HCT116 (cell line): ENCODE results near the gene ZFTA. TPM values are rescaled to one million over a fixed set of nuclear protein-coding genes. Genes with fewer than 3 reads are reported as not detected.

Experiments used
- ATAC-seq: fragments of 200-7000 bp; cut with Tn5 transposase; 2 replicates; pipeline ENCODE4 v1.9.1; 2020; ENCODE audit warnings: mild to moderate bottlenecking, moderate library complexity
- BruUV-seq: library from RNA; stranded (reverse); fragments of 400-500 nt; replicated peaks from 2 replicates; lab custom pipeline; 2021; lab: Mats Ljungman, UMichigan
- CTCF ChIA-PET: fragments of 300-600 bp; sonication (Branson Sonifier 250); formaldehyde crosslinking; loops from one replicate; lab custom pipeline; 2021; ENCODE audit warnings: antibody characterized with exemption; lab: Charles Lee
- POLR2A ChIA-PET: fragments of 300-600, 350-600 bp; sonication (Branson Sonifier 250); formaldehyde crosslinking; loops from one replicate; lab custom pipeline; 2021; ENCODE audit warnings: antibody characterized with exemption; lab: Charles Lee
- RAD21 ChIA-PET, 2 experiments: fragments of 300-600 bp; sonication (Branson Sonifier 250); formaldehyde crosslinking; loops; one replicate each; lab custom pipeline; 2023; ENCODE audit warnings: low total read pairs in 2 of 2; ENCODE audit not compliant: uncharacterized antibody in 2 of 2, unreplicated experiment in 2 of 2, low non-redundant PET in 1 of 2; lab: Charles Lee
- DNase-seq: peaks from one replicate; pipeline ENCODE4 v3.0.0-alpha.2; 2010; ENCODE audit warnings: low read depth, low spot score
- H2AFZ ChIP-seq: fragments of 200-600 bp; shearing (Covaris generic), sonication (generic); 2 replicates; pipeline ENCODE4 v1.6.1; 2017; ENCODE audit warnings: low read depth, mixed run types, mixed read lengths, antibody characterized with exemption, low read length; ENCODE audit not compliant: poor library complexity, severe bottlenecking
- H3K27ac ChIP-seq: 2 replicates; pipeline ENCODE4 v1.5.1; 2012; ENCODE audit warnings: low read depth, low read length
- H3K27me3 ChIP-seq: fragments of 200-600 bp; sonication (generic); 2 replicates; pipeline ENCODE4 v1.6.1; 2016; ENCODE audit warnings: mixed run types, low read length, mixed read lengths; ENCODE audit not compliant: insufficient read depth
- H3K36me3 ChIP-seq, 2 experiments: fragments of 200-500 bp in 1 of 2; fragments of 200-600 bp in 1 of 2; sonication (Bioruptor generic) in 1 of 2; sonication (generic) in 1 of 2; 2 replicates each; pipeline versions ENCODE4 v1.5.1 to v1.6.1; 2014 to 2016; ENCODE audit warnings: low read length in 2 of 2, inconsistent platforms in 1 of 2, mixed read lengths in 1 of 2, mixed run types in 1 of 2; ENCODE audit not compliant: insufficient read depth in 2 of 2, control insufficient read depth in 1 of 2
- H3K4me1 ChIP-seq, 2 experiments: fragments of 200-600 bp in 1 of 2; sonication (generic) in 1 of 2; 2 replicates each; pipeline versions ENCODE4 v1.5.1 to v1.6.1; 2012 to 2017; ENCODE audit warnings: low read length in 2 of 2, inconsistent platforms in 1 of 2, mild to moderate bottlenecking in 1 of 2, mixed read lengths in 1 of 2, mixed run types in 1 of 2, moderate library complexity in 1 of 2; ENCODE audit not compliant: insufficient read depth in 2 of 2, control insufficient read depth in 1 of 2
- H3K4me2 ChIP-seq: fragments of 200-600 bp; sonication (generic); 2 replicates; pipeline ENCODE4 v1.6.1; 2017; ENCODE audit warnings: mixed run types, low read length, mixed read lengths
- H3K4me3 ChIP-seq, 2 experiments: fragments of 200-600 bp in 1 of 2; sonication (generic) in 1 of 2; replicated peaks in 1 of 2; 2 replicates each; pipeline ENCODE4 v1.5.1; 2011 to 2016; ENCODE audit warnings: low read length in 2 of 2, control low read depth in 1 of 2, low read depth in 1 of 2, mild to moderate bottlenecking in 1 of 2, mixed read lengths in 1 of 2, mixed run types in 1 of 2
- H3K79me2 ChIP-seq: fragments of 200-600 bp; sonication (generic); 2 replicates; pipeline ENCODE4 v1.6.1; 2017; ENCODE audit warnings: mild to moderate bottlenecking, mixed run types, low read length, moderate library complexity, mixed read lengths; ENCODE audit not compliant: insufficient read depth
- H3K9ac ChIP-seq: fragments of 200-600 bp; sonication (generic); 2 replicates; pipeline ENCODE4 v1.6.1; 2016; ENCODE audit warnings: low read length, mixed read lengths
- H3K9me2 ChIP-seq: fragments of 200-600 bp; sonication (generic), shearing (Covaris generic); 2 replicates; pipeline ENCODE4 v1.6.1; 2017; ENCODE audit warnings: mixed run types, mild to moderate bottlenecking, moderate library complexity; ENCODE audit not compliant: insufficient read depth
- H3K9me3 ChIP-seq, 2 experiments: fragments of 200-500 bp in 1 of 2; fragments of 200-600 bp in 1 of 2; sonication (Bioruptor generic) in 1 of 2; sonication (generic) in 1 of 2; 2 replicates each; pipeline ENCODE4 v1.6.1; 2014 to 2017; ENCODE audit warnings: low read length in 2 of 2, mixed read lengths in 2 of 2, inconsistent platforms in 1 of 2, low read depth in 1 of 2, mild to moderate bottlenecking in 1 of 2, mixed run types in 1 of 2, moderate library complexity in 1 of 2; ENCODE audit not compliant: control insufficient read depth in 1 of 2, insufficient read depth in 1 of 2
- H4K20me1 ChIP-seq: fragments of 200-600 bp; sonication (generic), shearing (Covaris generic); 2 replicates; pipeline ENCODE4 v1.6.1; 2017; ENCODE audit warnings: mixed run types, mild to moderate bottlenecking, moderate library complexity; ENCODE audit not compliant: insufficient read depth
- CBX3 ChIP-seq: IDR thresholded peaks from 2 replicates; pipeline ENCODE4 v1.6.1; 2012; ENCODE audit warnings: low read depth
- ELF1 ChIP-seq: IDR thresholded peaks from 2 replicates; pipeline ENCODE4 v1.6.1; 2012; ENCODE audit warnings: low read depth, borderline replicate concordance
- EZH2 ChIP-seq: fragments of 200-600 bp; sonication (generic); IDR thresholded peaks from 2 replicates; pipeline ENCODE4 v1.6.1; 2017; ENCODE audit warnings: antibody characterized with exemption, mixed run types
- JUND ChIP-seq: IDR thresholded peaks from 2 replicates; pipeline ENCODE4 v1.6.1; 2012
- POLR2A ChIP-seq: IDR thresholded peaks from 2 replicates; pipeline ENCODE4 v1.7.0; 2011; ENCODE audit warnings: borderline replicate concordance; ENCODE audit not compliant: insufficient read depth, insufficient read length; ENCODE audit errors: extremely low read depth
- POLR2AphosphoS5 ChIP-seq: IDR thresholded peaks from 2 replicates; pipeline ENCODE4 v1.6.1; 2011; ENCODE audit warnings: mild to moderate bottlenecking, low read depth, low read length, moderate library complexity
- RAD21 ChIP-seq: IDR thresholded peaks from 2 replicates; pipeline ENCODE4 v1.6.1; 2012; ENCODE audit warnings: low read depth, mild to moderate bottlenecking
- SIN3A ChIP-seq: IDR thresholded peaks from 2 replicates; pipeline ENCODE4 v1.6.1; 2012; ENCODE audit warnings: low read depth
- SP1 ChIP-seq: IDR thresholded peaks from 2 replicates; pipeline ENCODE4 v1.6.1; 2012; ENCODE audit warnings: low read depth
- SRF ChIP-seq: IDR thresholded peaks from 2 replicates; pipeline ENCODE4 v1.6.1; 2012; ENCODE audit warnings: low read depth
- TCF7L2 ChIP-seq: IDR thresholded peaks from 2 replicates; pipeline ENCODE4 v1.7.0; 2011; ENCODE audit warnings: borderline replicate concordance, inconsistent platforms; ENCODE audit not compliant: insufficient read depth, insufficient read length; ENCODE audit errors: extremely low read depth
- YY1 ChIP-seq: IDR thresholded peaks from 2 replicates; pipeline ENCODE4 v1.6.1; 2011; ENCODE audit warnings: low read length, low read depth, moderate library complexity, mild to moderate bottlenecking; ENCODE audit not compliant: insufficient replicate concordance; ENCODE audit errors: extremely low read depth
- ZFX ChIP-seq: fragments of 450-650 bp; IDR thresholded peaks from 2 replicates; pipeline ENCODE4 v1.6.1; 2017
- ZNF274 ChIP-seq: fragments of 200-500 bp; sonication (Bioruptor generic); IDR thresholded peaks from 2 replicates; pipeline ENCODE4 v1.6.1; 2014; ENCODE audit warnings: mild to moderate bottlenecking, low read depth, low read length, inconsistent platforms
- intact Hi-C: fragments of 100-400 bp; cut with micrococcal nuclease; formaldehyde crosslinking; loops from 2 replicates; pipeline ENCODE4 v1.10.0; 2022
- total RNA-seq: library from RNA; stranded (reverse); gene quantifications from one replicate; pipeline ENCODE4 v1.2.1, GENCODE V29; 2021; ENCODE audit not compliant: unreplicated experiment
- TF ChIP-seq, protein P1 (sequence below): IDR thresholded peaks from 2 replicates; pipeline ENCODE4 v1.6.1; 2011; ENCODE audit warnings: mild to moderate bottlenecking, low read length, moderate library complexity; ENCODE audit not compliant: insufficient replicate concordance; ENCODE audit errors: extremely low read depth
- TF ChIP-seq, protein P2 (sequence below): IDR thresholded peaks from 2 replicates; pipeline ENCODE4 v1.6.1; 2012; ENCODE audit warnings: low read depth
- TF ChIP-seq, protein P3 (sequence below): IDR thresholded peaks from 2 replicates; pipeline ENCODE4 v1.6.1; 2012

Gene ZFTA
- total RNA-seq, 1 experiment from 2014 or later, result 14.7 TPM

DNA sequence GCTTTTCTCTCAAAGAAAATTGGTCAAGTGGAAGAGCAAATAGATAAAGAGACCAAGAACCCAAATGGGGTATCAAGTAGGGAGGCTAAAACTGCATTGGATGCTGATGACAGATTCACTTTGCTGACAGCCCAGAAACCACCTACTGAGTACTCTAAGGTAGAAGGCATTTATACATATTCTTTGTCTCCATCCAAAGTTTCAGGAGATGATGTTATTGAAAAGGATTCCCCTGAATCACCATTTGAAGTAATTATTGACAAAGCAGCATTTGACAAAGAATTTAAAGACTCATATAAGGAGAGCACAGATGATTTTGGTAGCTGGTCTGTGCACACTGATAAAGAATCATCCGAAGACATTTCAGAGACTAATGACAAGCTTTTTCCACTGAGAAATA, 49.6 kb downstream of the ZFTA start:
- ChIA-PET CTCF (no interaction called here), POLR2A (no interaction called here), RAD21 (no interaction called here)
- H3K4me1 ChIP-seq, result no peaks in the 10 kb centered on the region
- TF ChIP-seq ZNF274 (no peak), YY1 (no peak), ZFX (no peak), POLR2AphosphoS5 (no peak), EZH2 (no peak), RAD21 (no peak), CBX3 (no peak), SIN3A (no peak), ELF1 (no peak), POLR2A (no peak), SP1 (no peak), TCF7L2 (no peak), SRF (no peak), JUND (no peak)
- TF ChIP-seq, protein P1, sequence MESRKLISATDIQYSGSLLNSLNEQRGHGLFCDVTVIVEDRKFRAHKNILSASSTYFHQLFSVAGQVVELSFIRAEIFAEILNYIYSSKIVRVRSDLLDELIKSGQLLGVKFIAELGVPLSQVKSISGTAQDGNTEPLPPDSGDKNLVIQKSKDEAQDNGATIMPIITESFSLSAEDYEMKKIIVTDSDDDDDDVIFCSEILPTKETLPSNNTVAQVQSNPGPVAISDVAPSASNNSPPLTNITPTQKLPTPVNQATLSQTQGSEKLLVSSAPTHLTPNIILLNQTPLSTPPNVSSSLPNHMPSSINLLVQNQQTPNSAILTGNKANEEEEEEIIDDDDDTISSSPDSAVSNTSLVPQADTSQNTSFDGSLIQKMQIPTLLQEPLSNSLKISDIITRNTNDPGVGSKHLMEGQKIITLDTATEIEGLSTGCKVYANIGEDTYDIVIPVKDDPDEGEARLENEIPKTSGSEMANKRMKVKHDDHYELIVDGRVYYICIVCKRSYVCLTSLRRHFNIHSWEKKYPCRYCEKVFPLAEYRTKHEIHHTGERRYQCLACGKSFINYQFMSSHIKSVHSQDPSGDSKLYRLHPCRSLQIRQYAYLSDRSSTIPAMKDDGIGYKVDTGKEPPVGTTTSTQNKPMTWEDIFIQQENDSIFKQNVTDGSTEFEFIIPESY, result no peak
- TF ChIP-seq, protein P2, sequence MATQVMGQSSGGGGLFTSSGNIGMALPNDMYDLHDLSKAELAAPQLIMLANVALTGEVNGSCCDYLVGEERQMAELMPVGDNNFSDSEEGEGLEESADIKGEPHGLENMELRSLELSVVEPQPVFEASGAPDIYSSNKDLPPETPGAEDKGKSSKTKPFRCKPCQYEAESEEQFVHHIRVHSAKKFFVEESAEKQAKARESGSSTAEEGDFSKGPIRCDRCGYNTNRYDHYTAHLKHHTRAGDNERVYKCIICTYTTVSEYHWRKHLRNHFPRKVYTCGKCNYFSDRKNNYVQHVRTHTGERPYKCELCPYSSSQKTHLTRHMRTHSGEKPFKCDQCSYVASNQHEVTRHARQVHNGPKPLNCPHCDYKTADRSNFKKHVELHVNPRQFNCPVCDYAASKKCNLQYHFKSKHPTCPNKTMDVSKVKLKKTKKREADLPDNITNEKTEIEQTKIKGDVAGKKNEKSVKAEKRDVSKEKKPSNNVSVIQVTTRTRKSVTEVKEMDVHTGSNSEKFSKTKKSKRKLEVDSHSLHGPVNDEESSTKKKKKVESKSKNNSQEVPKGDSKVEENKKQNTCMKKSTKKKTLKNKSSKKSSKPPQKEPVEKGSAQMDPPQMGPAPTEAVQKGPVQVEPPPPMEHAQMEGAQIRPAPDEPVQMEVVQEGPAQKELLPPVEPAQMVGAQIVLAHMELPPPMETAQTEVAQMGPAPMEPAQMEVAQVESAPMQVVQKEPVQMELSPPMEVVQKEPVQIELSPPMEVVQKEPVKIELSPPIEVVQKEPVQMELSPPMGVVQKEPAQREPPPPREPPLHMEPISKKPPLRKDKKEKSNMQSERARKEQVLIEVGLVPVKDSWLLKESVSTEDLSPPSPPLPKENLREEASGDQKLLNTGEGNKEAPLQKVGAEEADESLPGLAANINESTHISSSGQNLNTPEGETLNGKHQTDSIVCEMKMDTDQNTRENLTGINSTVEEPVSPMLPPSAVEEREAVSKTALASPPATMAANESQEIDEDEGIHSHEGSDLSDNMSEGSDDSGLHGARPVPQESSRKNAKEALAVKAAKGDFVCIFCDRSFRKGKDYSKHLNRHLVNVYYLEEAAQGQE, result no peak
- TF ChIP-seq, protein P3, sequence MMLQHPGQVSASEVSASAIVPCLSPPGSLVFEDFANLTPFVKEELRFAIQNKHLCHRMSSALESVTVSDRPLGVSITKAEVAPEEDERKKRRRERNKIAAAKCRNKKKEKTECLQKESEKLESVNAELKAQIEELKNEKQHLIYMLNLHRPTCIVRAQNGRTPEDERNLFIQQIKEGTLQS, result no peak
- no TSS peak for BruUV-seq
- no peak overlapping the region for H3K9ac ChIP-seq
- H3K27me3 ChIP-seq, result no peaks in the 10 kb centered on the region
- H4K20me1 ChIP-seq, result no peaks in the 10 kb centered on the region
- H3K27ac ChIP-seq, result no peak overlapping the region
- H3K4me3 ChIP-seq, result no peak overlapping the region
- no peak for ATAC-seq
- DNase-seq, result no peak
- H3K4me2 ChIP-seq, result no peak overlapping the region
- intact Hi-C loops, result no loop called here
- H3K79me2 ChIP-seq, result peaks cover 36% of the 10 kb centered on the region
- no peaks in the 10 kb centered on the region for H3K9me2 ChIP-seq
- H2AFZ ChIP-seq, result no peak overlapping the region
- no peaks in the 10 kb centered on the region for H3K36me3 ChIP-seq
- H3K9me3 ChIP-seq, result no peaks in the 10 kb centered on the region
